GM12878 (cell line): ENCODE measurements around the gene SP4.

ENCODE experiments used
- FOXK2 ChIP-seq: fragments of 450-650 bp; IDR thresholded peaks from 2 replicates; pipeline ENCODE4 v1.6.1; 2017; ENCODE audit warnings: mild to moderate bottlenecking, moderate library complexity
- GATAD2B ChIP-seq: fragments of 450-650 bp; conservative IDR thresholded peaks from 2 replicates; pipeline ENCODE4 v1.6.1; 2017; ENCODE audit warnings: low read depth, mild to moderate bottlenecking, moderate library complexity
- TF ChIP-seq, protein P1 (sequence below): fragments of 450-650 bp; formaldehyde crosslinking; IDR thresholded peaks from 2 replicates; pipeline ENCODE4 v1.5.0; 2022; ENCODE audit warnings: mild to moderate bottlenecking, missing genetic modification characterization

GRCh38 chr7:21538936-21539495 lies 111.1 kb downstream of the SP4 start:
- no peak for TF ChIP-seq FOXK2
- TF ChIP-seq GATAD2B, result no peak
- TF ChIP-seq, protein P1, sequence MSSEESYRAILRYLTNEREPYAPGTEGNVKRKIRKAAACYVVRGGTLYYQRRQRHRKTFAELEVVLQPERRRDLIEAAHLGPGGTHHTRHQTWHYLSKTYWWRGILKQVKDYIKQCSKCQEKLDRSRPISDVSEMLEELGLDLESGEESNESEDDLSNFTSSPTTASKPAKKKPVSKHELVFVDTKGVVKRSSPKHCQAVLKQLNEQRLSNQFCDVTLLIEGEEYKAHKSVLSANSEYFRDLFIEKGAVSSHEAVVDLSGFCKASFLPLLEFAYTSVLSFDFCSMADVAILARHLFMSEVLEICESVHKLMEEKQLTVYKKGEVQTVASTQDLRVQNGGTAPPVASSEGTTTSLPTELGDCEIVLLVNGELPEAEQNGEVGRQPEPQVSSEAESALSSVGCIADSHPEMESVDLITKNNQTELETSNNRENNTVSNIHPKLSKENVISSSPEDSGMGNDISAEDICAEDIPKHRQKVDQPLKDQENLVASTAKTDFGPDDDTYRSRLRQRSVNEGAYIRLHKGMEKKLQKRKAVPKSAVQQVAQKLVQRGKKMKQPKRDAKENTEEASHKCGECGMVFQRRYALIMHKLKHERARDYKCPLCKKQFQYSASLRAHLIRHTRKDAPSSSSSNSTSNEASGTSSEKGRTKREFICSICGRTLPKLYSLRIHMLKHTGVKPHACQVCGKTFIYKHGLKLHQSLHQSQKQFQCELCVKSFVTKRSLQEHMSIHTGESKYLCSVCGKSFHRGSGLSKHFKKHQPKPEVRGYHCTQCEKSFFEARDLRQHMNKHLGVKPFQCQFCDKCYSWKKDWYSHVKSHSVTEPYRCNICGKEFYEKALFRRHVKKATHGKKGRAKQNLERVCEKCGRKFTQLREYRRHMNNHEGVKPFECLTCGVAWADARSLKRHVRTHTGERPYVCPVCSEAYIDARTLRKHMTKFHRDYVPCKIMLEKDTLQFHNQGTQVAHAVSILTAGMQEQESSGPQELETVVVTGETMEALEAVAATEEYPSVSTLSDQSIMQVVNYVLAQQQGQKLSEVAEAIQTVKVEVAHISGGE (CRISPR knock-in tag), result no peak
